Loucy (cell line): Measurements from ENCODE around the gene SLC6A6.

Source experiments
- H2AFZ ChIP-seq: fragments of 200-600 bp; sonication (generic); 2 replicates; pipeline ENCODE4 v1.6.0; 2016; ENCODE audit warnings: antibody characterized with exemption, mild to moderate bottlenecking, low read length, moderate library complexity
- H3F3A ChIP-seq: fragments of 200-600 bp; 2 replicates; pipeline ENCODE4 v1.6.0; 2016; ENCODE audit warnings: antibody characterized with exemption, low read depth, mild to moderate bottlenecking
- H3K27me3 ChIP-seq: fragments of 200-600 bp; sonication (generic); 2 replicates; pipeline ENCODE4 v1.6.1; 2014; ENCODE audit warnings: low read length, mild to moderate bottlenecking; ENCODE audit not compliant: insufficient read depth, poor library complexity, severe bottlenecking
- H3K36me3 ChIP-seq: fragments of 200-600 bp; sonication (generic); 2 replicates; pipeline ENCODE4 v1.6.1; 2016; ENCODE audit warnings: low read length; ENCODE audit not compliant: insufficient read depth
- H3K4me1 ChIP-seq: fragments of 200-600 bp; sonication (generic); 2 replicates; pipeline ENCODE4 v1.5.1; 2014; ENCODE audit warnings: low read length, mild to moderate bottlenecking; ENCODE audit not compliant: insufficient read depth, poor library complexity, severe bottlenecking
- H3K4me2 ChIP-seq: fragments of 200-600 bp; sonication (generic); 2 replicates; pipeline ENCODE4 v1.6.0; 2014; ENCODE audit warnings: antibody characterized with exemption, low read length, low read depth, mild to moderate bottlenecking; ENCODE audit not compliant: poor library complexity, severe bottlenecking
- H3K4me3 ChIP-seq: fragments of 200-600 bp; sonication (generic); 2 replicates; pipeline ENCODE4 v1.5.1; 2014; ENCODE audit warnings: low read length, mild to moderate bottlenecking, mixed read lengths; ENCODE audit not compliant: poor library complexity, severe bottlenecking
- H3K79me2 ChIP-seq: fragments of 200-600 bp; sonication (generic); 2 replicates; pipeline ENCODE4 v1.6.1; 2014; ENCODE audit warnings: low read length; ENCODE audit not compliant: insufficient read depth
- H3K9ac ChIP-seq: fragments of 200-600 bp; sonication (generic); 2 replicates; pipeline ENCODE4 v1.6.0; 2014; ENCODE audit warnings: mild to moderate bottlenecking, low read depth, low read length, moderate library complexity; ENCODE audit not compliant: poor library complexity, severe bottlenecking
- H3K9me2 ChIP-seq: fragments of 200-600 bp; sonication (generic); replicated peaks from 2 replicates; pipeline ENCODE4 v1.6.1; 2016; ENCODE audit warnings: low read depth, low read length, mixed read lengths
- H3K9me3 ChIP-seq: fragments of 200-600 bp; sonication (generic); 2 replicates; pipeline ENCODE4 v1.6.1; 2014; ENCODE audit warnings: mild to moderate bottlenecking, antibody characterized with exemption, low read length, low read depth; ENCODE audit not compliant: insufficient read depth
- H4K20me1 ChIP-seq: fragments of 200-600 bp; sonication (generic); 2 replicates; pipeline ENCODE4 v1.6.0; 2014; ENCODE audit warnings: antibody characterized with exemption, low read length, mild to moderate bottlenecking; ENCODE audit not compliant: insufficient read depth, poor library complexity, severe bottlenecking
- EZH2phosphoT487 ChIP-seq: fragments of 200-600 bp; IDR thresholded peaks from 2 replicates; pipeline ENCODE4 v1.6.1; 2018; ENCODE audit warnings: antibody characterized with exemption, mild to moderate bottlenecking, moderate library complexity, borderline replicate concordance
- TF ChIP-seq, protein P1 (sequence below): fragments of 200-600 bp; sonication (generic); conservative IDR thresholded peaks from 2 replicates; pipeline ENCODE4 v1.5.1; 2014; ENCODE audit warnings: mild to moderate bottlenecking, antibody characterized with exemption, low read length

The SLC6A6 gene

DNA sequence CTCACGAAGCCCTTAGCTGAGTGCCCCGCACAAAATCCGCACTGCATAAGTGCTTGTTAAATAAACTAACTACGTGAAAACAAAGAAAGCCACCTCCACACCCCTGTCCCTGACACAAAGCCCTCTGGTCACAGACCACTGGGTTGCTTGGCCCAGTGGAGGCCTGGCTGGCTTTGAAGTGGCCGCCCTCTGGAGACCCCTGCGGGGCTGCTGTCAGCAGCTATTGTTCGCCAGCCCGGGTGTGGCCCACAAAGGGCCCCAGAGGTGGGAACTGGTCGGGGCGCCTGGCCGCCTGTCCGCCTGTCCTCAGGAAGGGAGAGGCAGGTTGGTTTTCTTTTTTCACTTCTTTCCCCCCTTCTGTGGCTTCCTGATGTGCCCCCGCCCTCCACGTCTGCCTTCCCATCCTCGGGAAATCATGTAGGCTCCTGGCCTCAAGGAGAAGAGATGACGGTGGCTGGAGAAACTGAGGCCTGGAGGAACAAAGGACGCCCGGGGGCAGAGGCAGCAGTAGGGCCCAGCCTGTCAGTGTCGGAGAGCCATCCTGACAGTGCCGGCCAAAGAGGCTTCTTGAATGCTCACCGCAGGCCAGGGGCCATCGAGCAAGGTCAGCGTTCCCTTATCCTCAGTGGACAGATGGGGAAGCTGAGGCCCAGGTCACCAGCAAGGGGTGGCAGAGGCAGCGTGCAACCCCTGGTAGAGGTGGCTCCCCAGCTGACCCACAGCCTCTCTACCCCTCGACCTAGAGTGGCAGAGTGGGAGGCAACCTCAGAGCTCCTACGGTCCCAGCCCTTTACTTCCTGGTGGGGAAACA lies 61.1 kb downstream of the SLC6A6 start:
- no peaks in the 10 kb centered on the region for H3K4me1 ChIP-seq
- H3K79me2 ChIP-seq, result no peaks in the 10 kb centered on the region
- TF ChIP-seq EZH2phosphoT487, result no peak
- TF ChIP-seq, protein P1, sequence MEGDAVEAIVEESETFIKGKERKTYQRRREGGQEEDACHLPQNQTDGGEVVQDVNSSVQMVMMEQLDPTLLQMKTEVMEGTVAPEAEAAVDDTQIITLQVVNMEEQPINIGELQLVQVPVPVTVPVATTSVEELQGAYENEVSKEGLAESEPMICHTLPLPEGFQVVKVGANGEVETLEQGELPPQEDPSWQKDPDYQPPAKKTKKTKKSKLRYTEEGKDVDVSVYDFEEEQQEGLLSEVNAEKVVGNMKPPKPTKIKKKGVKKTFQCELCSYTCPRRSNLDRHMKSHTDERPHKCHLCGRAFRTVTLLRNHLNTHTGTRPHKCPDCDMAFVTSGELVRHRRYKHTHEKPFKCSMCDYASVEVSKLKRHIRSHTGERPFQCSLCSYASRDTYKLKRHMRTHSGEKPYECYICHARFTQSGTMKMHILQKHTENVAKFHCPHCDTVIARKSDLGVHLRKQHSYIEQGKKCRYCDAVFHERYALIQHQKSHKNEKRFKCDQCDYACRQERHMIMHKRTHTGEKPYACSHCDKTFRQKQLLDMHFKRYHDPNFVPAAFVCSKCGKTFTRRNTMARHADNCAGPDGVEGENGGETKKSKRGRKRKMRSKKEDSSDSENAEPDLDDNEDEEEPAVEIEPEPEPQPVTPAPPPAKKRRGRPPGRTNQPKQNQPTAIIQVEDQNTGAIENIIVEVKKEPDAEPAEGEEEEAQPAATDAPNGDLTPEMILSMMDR, result no peak
- no peaks in the 10 kb centered on the region for H3K9me2 ChIP-seq
- peaks cover 37% of the 10 kb centered on the region; the same call in 1 of the 2 replicates for H3K36me3 ChIP-seq
- no peaks in the 10 kb centered on the region for H4K20me1 ChIP-seq
- no peak overlapping the region for H3K4me2 ChIP-seq
- no peak overlapping the region for H3K9ac ChIP-seq
- no peak overlapping the region for H3K4me3 ChIP-seq
- H2AFZ ChIP-seq, result no peak overlapping the region
- H3K27me3 ChIP-seq, result no peaks in the 10 kb centered on the region
- no peaks in the 10 kb centered on the region for H3K9me3 ChIP-seq
- H3F3A ChIP-seq, result no peaks in the 10 kb centered on the region

DNA sequence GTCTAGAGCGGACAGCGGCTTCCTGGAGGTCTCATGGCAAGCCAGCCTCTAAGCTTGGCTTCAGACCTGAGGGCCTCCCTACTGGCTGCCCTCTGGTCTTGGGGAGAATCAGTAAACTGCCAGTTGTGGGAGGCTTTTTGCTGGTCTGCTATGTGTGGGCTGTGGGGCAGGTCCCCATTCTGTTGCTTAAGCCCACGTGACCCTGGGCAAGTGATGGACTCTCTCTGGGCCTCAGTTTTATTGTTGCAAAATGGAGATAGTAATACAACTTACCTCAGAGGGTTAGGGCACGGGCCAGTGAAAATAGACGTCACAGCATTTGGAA lies 61.7 kb downstream of the SLC6A6 start:
- TF ChIP-seq EZH2phosphoT487, result no peak
- TF ChIP-seq, protein P1, result no peak
- Histone ChIP-seq H3K4me3 (no peak overlapping the region), H3K9me3 (no peaks in the 10 kb centered on the region), H3K27me3 (no peaks in the 10 kb centered on the region), H3K79me2 (no peaks in the 10 kb centered on the region), H3K36me3 (peaks cover 41% of the 10 kb centered on the region; the same call in 1 of the 2 replicates), H3K9ac (no peak overlapping the region), H3K4me2 (no peak overlapping the region), H3K4me1 (no peaks in the 10 kb centered on the region), H3K9me2 (no peaks in the 10 kb centered on the region), H4K20me1 (no peaks in the 10 kb centered on the region), H2AFZ (no peak overlapping the region), H3F3A (no peaks in the 10 kb centered on the region)

DNA sequence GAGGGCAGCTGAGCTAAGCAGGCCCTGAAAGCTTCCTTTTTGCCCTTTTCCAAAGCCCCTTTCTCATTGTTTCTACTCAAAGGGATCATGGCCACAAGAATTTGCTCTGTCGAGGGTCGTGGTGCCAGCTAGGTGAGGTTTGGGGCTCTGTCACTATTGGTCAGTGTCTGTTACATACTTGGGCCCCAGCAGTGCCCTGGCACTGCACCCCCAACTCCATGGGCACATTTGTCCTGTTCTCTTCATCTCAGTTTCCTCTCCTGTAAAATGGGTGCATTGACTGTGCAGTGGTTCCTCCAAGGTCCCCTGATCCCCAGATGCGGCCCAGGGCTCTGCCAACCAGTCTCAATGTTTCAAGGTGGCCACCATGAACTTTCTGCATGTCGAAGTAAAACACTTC lies 62.1 kb downstream of the SLC6A6 start:
- Histone ChIP-seq H3K9me3 (no peaks in the 10 kb centered on the region), H3K36me3 (peaks cover 45% of the 10 kb centered on the region; the same call in 1 of the 2 replicates), H3K27me3 (no peaks in the 10 kb centered on the region)

More for the DNA sequence above, 62.1 kb downstream of the SLC6A6 start:
- TF ChIP-seq, protein P1, result no peak
- no peak for TF ChIP-seq EZH2phosphoT487
- Histone ChIP-seq H3K4me3 (no peak overlapping the region), H4K20me1 (no peaks in the 10 kb centered on the region), H3K4me2 (no peak overlapping the region), H2AFZ (no peak overlapping the region), H3K79me2 (no peaks in the 10 kb centered on the region), H3K9me2 (no peaks in the 10 kb centered on the region), H3K4me1 (no peaks in the 10 kb centered on the region), H3K9ac (no peak overlapping the region), H3F3A (no peaks in the 10 kb centered on the region)
